MM.1S (cell line): ENCODE data around the gene LARGE1.

ENCODE experiments used
- DNase-seq: peaks from one replicate; pipeline ENCODE4 v3.0.0-alpha.2; 2015
- H2AFZ ChIP-seq: fragments of 300-600 bp; sonication (generic); 2 replicates; pipeline ENCODE4 v1.6.0; 2016; ENCODE audit warnings: antibody characterized with exemption, low read length
- H3F3A ChIP-seq: fragments of 300-600 bp; sonication (generic); 2 replicates; pipeline ENCODE4 v1.6.1; 2016; ENCODE audit warnings: mild to moderate bottlenecking, antibody characterized with exemption, low read length, moderate library complexity, mixed read lengths; ENCODE audit not compliant: insufficient read depth
- H3K27ac ChIP-seq: fragments of 300-600 bp; sonication (generic); 2 replicates; pipeline ENCODE4 v1.5.1; 2016; ENCODE audit warnings: mild to moderate bottlenecking, low read length
- H3K27me3 ChIP-seq: fragments of 300-600 bp; sonication (generic); replicated peaks from 2 replicates; pipeline ENCODE4 v1.6.0; 2016; ENCODE audit warnings: low read length; ENCODE audit not compliant: insufficient read depth
- H3K36me3 ChIP-seq: fragments of 300-600 bp; sonication (generic); replicated peaks from 2 replicates; pipeline ENCODE4 v1.6.1; 2016; ENCODE audit warnings: mild to moderate bottlenecking, low read length, mixed read lengths; ENCODE audit not compliant: insufficient read depth
- H3K4me1 ChIP-seq: fragments of 300-600 bp; sonication (generic); 2 replicates; pipeline ENCODE4 v1.6.1; 2016; ENCODE audit warnings: low read length, mixed read lengths
- H3K4me2 ChIP-seq: fragments of 300-600 bp; sonication (generic); 2 replicates; pipeline ENCODE4 v1.6.0; 2016; ENCODE audit warnings: low read depth, low read length
- H3K4me3 ChIP-seq: fragments of 300-600 bp; sonication (generic); 2 replicates; pipeline ENCODE4 v1.5.1; 2016; ENCODE audit warnings: low read length, mixed read lengths
- H3K79me2 ChIP-seq: fragments of 300-600 bp; sonication (generic); 2 replicates; pipeline ENCODE4 v1.6.1; 2016; ENCODE audit warnings: mixed run types, low read length, mixed read lengths
- H3K9ac ChIP-seq: fragments of 300-600 bp; sonication (generic); 2 replicates; pipeline ENCODE4 v1.6.1; 2016; ENCODE audit warnings: low read length, mixed read lengths
- H3K9me2 ChIP-seq: fragments of 300-600 bp; sonication (generic); replicated peaks from 2 replicates; pipeline ENCODE4 v1.6.1; 2016; ENCODE audit warnings: mild to moderate bottlenecking, low read length, mixed read lengths; ENCODE audit not compliant: insufficient read depth
- H3K9me3 ChIP-seq: fragments of 300-600 bp; sonication (generic); replicated peaks from 2 replicates; pipeline ENCODE4 v1.6.1; 2016; ENCODE audit warnings: mild to moderate bottlenecking, low read length, mixed read lengths; ENCODE audit not compliant: insufficient read depth
- H4K20me1 ChIP-seq: fragments of 300-600 bp; sonication (generic); 2 replicates; pipeline ENCODE4 v1.6.1; 2016; ENCODE audit warnings: mild to moderate bottlenecking, low read length, moderate library complexity, mixed read lengths; ENCODE audit not compliant: insufficient read depth
- CTCF ChIP-seq: fragments of 300-600 bp; sonication (generic); IDR thresholded peaks from 2 replicates; pipeline ENCODE4 v1.5.1; 2016; ENCODE audit warnings: antibody characterized with exemption, low read length, mixed read lengths
- EZH2 ChIP-seq: fragments of 300-600 bp; sonication (generic); optimal IDR thresholded peaks from 2 replicates; pipeline ENCODE3; 2017; ENCODE audit warnings: low read depth, mild to moderate bottlenecking, antibody characterized with exemption, low read length, mixed read lengths
- EZH2phosphoT487 ChIP-seq: fragments of 300-600 bp; sonication (generic); IDR thresholded peaks from 2 replicates; pipeline ENCODE4 v1.6.1; 2018; ENCODE audit warnings: antibody characterized with exemption, low read length

LARGE1 gene

GRCh38 chr22:33539902-33540751 lies 380.1 kb downstream of the LARGE1 start:
- Histone ChIP-seq H3K36me3 (no peaks in the 10 kb centered on the region), H3F3A (no peaks in the 10 kb centered on the region), H3K9ac (no peak overlapping the region), H3K4me3 (no peak overlapping the region), H3K9me3 (no peaks in the 10 kb centered on the region), H2AFZ (no peak overlapping the region), H3K27ac (no peak overlapping the region), H3K9me2 (no peaks in the 10 kb centered on the region), H3K27me3 (no peaks in the 10 kb centered on the region), H3K4me2 (no peak overlapping the region), H4K20me1 (no peaks in the 10 kb centered on the region), H3K79me2 (no peaks in the 10 kb centered on the region), H3K4me1 (no peaks in the 10 kb centered on the region)
- DNase-seq: no peak
- TF ChIP-seq CTCF (no peak), EZH2phosphoT487 (no peak), EZH2 (no peak)

GRCh38 chr22:33539202-33539901 lies 380.9 kb downstream of the LARGE1 start:
- no peak for TF ChIP-seq EZH2
- no peak for TF ChIP-seq EZH2phosphoT487
- no peak for TF ChIP-seq CTCF
- Histone ChIP-seq H3K4me3 (no peak overlapping the region), H3K9ac (no peak overlapping the region), H3K4me1 (no peaks in the 10 kb centered on the region), H2AFZ (no peak overlapping the region), H3K9me2 (no peaks in the 10 kb centered on the region), H3K27ac (no peak overlapping the region), H3K4me2 (no peak overlapping the region), H3K27me3 (no peaks in the 10 kb centered on the region), H4K20me1 (no peaks in the 10 kb centered on the region), H3K79me2 (no peaks in the 10 kb centered on the region), H3F3A (no peaks in the 10 kb centered on the region), H3K9me3 (no peaks in the 10 kb centered on the region), H3K36me3 (no peaks in the 10 kb centered on the region)
- DNase-seq: no peak

GRCh38 chr22:33538277-33538885 lies 381.9 kb downstream of the LARGE1 start:
- H3K79me2 ChIP-seq: no peaks in the 10 kb centered on the region
- no peaks in the 10 kb centered on the region for H4K20me1 ChIP-seq
- H3K4me3 ChIP-seq: no peak overlapping the region
- H3K27ac ChIP-seq: no peak overlapping the region
- no peak for TF ChIP-seq EZH2phosphoT487
- no peak for TF ChIP-seq EZH2
- TF ChIP-seq CTCF: no peak
- H3K4me2 ChIP-seq: no peak overlapping the region
- no peaks in the 10 kb centered on the region for H3K36me3 ChIP-seq
- no peaks in the 10 kb centered on the region for H3K4me1 ChIP-seq
- no peak for DNase-seq
- H2AFZ ChIP-seq: no peak overlapping the region
- H3K9ac ChIP-seq: no peak overlapping the region
- H3K9me2 ChIP-seq: no peaks in the 10 kb centered on the region
- H3K9me3 ChIP-seq: no peaks in the 10 kb centered on the region
- no peaks in the 10 kb centered on the region for H3F3A ChIP-seq
- no peaks in the 10 kb centered on the region for H3K27me3 ChIP-seq
